Measurements from ENCODE around the gene OSTF1.
A peak's percentile ranks its signal among the peaks of the same experiment; 100 is the strongest.

The OSTF1 gene, protein sequence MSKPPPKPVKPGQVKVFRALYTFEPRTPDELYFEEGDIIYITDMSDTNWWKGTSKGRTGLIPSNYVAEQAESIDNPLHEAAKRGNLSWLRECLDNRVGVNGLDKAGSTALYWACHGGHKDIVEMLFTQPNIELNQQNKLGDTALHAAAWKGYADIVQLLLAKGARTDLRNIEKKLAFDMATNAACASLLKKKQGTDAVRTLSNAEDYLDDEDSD

DNA sequence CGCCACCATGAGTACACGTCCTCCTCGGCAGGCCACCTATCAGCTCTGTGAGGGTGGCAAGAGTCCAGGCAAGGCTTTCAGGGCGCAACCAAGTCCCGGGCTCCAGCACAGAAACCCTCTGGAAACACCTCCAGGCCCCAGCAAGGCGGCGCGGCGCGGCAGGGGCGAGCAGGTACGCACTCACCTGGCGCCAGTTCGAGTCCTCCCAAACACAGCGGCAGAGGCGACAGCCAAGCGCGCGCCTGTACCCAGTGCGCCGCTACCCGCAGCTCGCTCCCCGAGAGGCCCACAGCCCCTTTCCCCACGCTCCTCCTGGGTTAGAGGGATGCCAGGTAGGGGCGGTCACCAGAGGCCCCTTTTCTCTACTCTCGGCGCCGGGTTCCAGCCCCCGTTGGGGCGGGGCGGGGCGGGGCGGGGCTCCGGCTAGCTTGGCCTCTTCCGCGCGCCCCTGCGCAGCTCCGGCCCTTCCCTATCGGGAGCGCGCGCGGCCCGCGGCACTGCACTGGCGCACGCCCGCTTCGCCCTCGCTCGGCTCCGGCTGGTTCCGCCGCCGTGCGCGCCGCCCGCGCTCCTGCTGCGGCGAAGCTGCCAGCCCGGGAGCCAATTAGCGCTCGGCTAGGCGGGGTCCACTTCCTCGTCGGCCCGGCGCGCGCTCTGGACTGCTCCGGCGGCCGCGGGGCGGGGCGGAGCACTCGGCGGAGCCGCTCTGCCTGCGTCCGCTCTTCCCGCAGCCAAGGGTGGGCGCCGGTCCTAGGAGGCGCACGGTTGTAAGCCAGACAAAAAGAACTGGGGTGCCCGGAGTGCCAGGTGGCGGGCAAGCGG, at the start of gene OSTF1, which contains the start of gene NMRK1:
OSTF1 (plus strand) TSS at position 691 of the 822 bp plus-strand sequence. CDS start 179 bp downstream, outside the sequence.
NMRK1 (minus strand) TSS at position 332 of the 822 bp plus-strand sequence. CDS start 5,040 bp downstream, outside the sequence.
- peaks cover 10% of the 10 kb centered on the region for H3K36me3 Mint-ChIP-seq
- peak within 1 kb of the TSS; percentile 91 for H3K4me3 Mint-ChIP-seq
- H3K27ac Mint-ChIP-seq: peak within 1 kb of the TSS; percentile 66
- H3K9me3 Mint-ChIP-seq: no peaks in the 10 kb centered on the region
- H3K27me3 Mint-ChIP-seq: no peaks in the 10 kb centered on the region
- ATAC-seq: peak; percentile 98
- peaks cover 36% of the 10 kb centered on the region for H3K4me1 Mint-ChIP-seq

DNA sequence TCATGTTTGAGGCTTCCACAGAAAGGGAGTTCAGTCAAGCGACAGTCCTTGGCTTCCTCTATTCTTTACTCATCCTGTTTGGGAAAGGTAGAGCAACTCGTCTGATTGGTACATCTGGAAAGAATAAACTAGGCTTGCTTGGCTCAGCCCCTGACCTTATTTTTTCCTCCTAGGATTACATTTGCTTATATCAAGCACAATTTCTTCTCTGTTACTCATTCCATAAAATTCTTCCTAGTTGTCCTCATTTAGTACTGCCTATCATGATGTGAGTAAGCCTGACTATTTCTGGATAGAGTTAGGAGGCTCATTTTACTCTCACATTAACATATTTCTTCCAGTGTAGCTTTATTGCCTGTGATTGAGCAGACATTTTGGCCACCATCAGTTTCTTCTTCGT, 49.3 kb upstream of the OSTF1 start:
- ATAC-seq: no peak
- H3K4me3 Mint-ChIP-seq: no peak overlapping the region
- H3K36me3 Mint-ChIP-seq: no peaks in the 10 kb centered on the region
- peaks cover 10% of the 10 kb centered on the region for H3K4me1 Mint-ChIP-seq
- peak overlapping the region; percentile 34 for H3K27ac Mint-ChIP-seq
- no peaks in the 10 kb centered on the region for H3K27me3 Mint-ChIP-seq
- H3K9me3 Mint-ChIP-seq: no peaks in the 10 kb centered on the region

DNA sequence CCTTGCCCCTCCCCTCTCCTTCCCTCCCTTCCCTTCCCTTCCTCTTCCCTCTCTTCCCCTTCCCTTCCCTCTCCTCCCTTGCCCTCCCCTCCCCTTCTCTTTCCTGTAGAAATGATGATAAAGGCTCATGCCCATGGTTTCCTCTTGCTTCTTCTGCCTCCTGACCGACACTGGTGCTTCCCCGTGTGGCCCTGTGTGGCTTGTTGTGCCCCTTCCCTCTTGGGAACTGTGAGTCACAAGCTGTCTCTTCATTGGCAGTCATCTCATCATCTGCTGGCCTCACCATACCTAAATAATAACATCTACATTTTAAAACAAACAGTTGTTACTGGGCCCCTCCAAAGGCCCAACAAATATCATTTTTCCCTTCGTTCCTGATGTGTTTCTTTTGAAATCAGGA, 48.5 kb upstream of the OSTF1 start:
- H3K4me1 Mint-ChIP-seq: peaks cover 10% of the 10 kb centered on the region
- peak; percentile 76 for ATAC-seq

DNA sequence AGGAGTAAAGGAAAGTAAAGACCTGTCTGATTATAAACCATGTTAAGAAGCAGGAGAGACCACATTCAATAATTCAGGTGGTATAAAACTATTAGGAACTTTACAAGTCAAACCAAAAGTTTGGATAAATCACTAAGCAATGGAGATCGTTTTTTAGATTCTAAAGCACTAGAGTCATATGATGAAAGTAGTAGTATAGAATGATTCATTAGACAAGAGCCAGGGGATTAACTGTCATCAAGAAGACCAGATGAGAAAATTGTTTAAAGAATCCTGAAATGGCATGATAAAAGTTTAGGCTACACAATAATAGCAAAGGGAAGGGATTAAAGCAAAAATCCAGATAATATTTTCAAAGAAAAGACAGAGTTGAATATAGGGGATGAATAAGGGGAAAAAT, 47.3 kb upstream of the OSTF1 start:
- Mint-ChIP-seq H3K27ac (no peak overlapping the region), H3K36me3 (no peaks in the 10 kb centered on the region), H3K4me3 (no peak overlapping the region), H3K9me3 (no peaks in the 10 kb centered on the region), H3K27me3 (peaks cover 15% of the 10 kb centered on the region), H3K4me1 (peaks cover 10% of the 10 kb centered on the region)
- ATAC-seq: no peak

More for the DNA sequence above, 48.5 kb upstream of the OSTF1 start:
- Mint-ChIP-seq H3K27ac (peak overlapping the region; percentile 34), H3K4me3 (no peak overlapping the region), H3K36me3 (no peaks in the 10 kb centered on the region), H3K27me3 (peaks cover 4% of the 10 kb centered on the region), H3K9me3 (no peaks in the 10 kb centered on the region)

DNA sequence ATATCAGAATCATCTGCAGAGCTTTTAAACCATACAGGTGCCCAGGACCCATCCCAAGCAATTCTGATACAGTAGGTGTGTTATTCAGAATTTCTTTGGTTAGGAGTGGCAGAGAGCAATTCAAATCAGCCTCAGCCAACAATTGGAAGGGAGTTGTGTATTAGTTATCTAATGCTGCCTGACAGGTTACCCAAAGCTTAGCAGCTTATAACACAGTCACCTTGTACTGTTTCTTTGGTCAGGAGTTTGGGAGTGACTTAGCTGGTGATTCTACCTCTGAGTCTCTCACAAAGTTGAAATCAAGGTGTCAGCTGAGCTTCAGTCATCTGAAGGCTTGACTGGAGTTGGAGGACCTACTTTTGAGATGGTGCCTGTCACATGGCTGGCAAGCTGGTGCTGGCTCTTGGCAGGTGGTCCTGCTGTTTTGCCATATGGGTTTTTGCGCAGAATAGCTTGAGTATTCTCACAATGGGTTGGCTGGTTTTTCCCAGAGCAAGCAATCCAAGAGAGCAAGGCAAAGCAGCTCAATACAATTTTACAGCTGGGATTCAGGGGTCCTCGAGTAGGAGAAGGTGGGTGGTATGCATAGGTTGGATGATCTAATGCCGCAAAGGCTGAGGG, 41.5 kb upstream of the OSTF1 start:
- H3K4me1 Mint-ChIP-seq: peaks cover 6% of the 10 kb centered on the region
- H3K27me3 Mint-ChIP-seq: peaks cover 15% of the 10 kb centered on the region
- no peak overlapping the region for H3K27ac Mint-ChIP-seq
- H3K4me3 Mint-ChIP-seq: no peak overlapping the region
- H3K36me3 Mint-ChIP-seq: no peaks in the 10 kb centered on the region
- ATAC-seq: no peak
- no peaks in the 10 kb centered on the region for H3K9me3 Mint-ChIP-seq

DNA sequence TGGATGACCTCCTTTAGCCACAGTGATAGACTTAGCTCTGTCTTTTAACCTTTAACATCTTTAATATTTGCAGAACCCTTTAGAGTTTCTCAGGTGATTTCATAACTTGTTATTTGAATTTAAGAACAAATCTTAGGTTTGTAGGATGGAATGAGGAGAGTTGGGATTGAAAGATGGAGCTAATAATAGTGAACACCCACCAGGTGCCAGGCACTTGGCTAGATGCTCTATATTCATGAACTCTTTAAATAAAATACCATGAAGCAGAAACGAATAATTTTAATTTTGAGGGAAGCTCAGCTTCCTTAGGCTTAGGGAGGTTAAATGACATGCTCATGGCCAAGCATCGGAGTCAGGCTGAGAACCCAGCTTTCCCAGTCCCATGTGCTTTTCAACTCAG, 40.8 kb upstream of the OSTF1 start:
- Mint-ChIP-seq H3K4me1 (peaks cover 6% of the 10 kb centered on the region), H3K4me3 (no peak overlapping the region), H3K36me3 (no peaks in the 10 kb centered on the region), H3K27me3 (peaks cover 15% of the 10 kb centered on the region), H3K9me3 (no peaks in the 10 kb centered on the region), H3K27ac (no peak overlapping the region)
- no peak for ATAC-seq

DNA sequence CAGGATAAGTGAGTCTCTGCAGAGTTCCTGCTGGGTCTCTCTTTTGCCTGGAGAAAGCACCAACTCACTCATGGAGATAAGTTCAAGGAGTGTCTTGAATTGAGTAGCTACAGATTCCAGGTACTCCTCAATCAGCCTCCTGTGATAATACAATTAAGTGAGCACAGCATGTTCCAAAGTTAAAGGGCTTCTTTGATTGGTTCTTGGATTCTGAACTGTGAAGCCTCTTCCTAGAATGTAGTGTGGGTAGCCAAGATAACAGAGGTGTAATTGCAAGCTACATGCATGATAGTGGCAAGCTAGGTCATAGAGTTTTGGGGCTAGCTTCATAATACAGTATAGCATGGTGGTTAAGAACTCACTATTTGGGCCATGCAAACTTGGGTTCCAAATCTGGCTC, 37.0 kb upstream of the OSTF1 start:
- peaks cover 23% of the 10 kb centered on the region for H3K4me1 Mint-ChIP-seq
- H3K9me3 Mint-ChIP-seq: no peaks in the 10 kb centered on the region

DNA sequence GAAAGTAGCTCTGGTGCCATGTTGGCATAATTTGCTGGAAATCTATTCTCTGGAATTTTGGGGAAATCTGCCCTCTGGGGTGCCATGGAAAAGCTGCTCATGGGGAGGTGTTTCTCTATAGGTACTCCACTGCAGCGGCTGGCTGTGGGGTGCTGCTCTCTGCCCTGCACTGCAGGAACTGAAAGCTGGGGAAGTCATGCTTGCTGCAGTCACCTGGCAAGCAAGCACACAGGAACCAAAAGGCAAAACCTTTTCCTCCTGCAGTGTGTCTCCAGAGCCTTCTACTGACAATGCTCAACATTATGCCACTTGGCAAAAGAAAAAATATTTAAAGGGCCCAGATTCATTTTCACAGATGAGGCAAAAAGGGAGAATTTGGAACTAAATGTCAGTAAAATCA, 34.4 kb upstream of the OSTF1 start:
- Mint-ChIP-seq H3K27me3 (no peaks in the 10 kb centered on the region), H3K36me3 (no peaks in the 10 kb centered on the region), H3K4me1 (peaks cover 17% of the 10 kb centered on the region), H3K4me3 (peak overlapping the region; percentile 39), H3K9me3 (no peaks in the 10 kb centered on the region), H3K27ac (peak overlapping the region; percentile 31)
- peak; percentile 94 for ATAC-seq

More for the DNA sequence above, 37.0 kb upstream of the OSTF1 start:
- Mint-ChIP-seq H3K4me3 (no peak overlapping the region), H3K27ac (no peak overlapping the region), H3K27me3 (no peaks in the 10 kb centered on the region), H3K36me3 (no peaks in the 10 kb centered on the region)
- ATAC-seq: no peak

DNA sequence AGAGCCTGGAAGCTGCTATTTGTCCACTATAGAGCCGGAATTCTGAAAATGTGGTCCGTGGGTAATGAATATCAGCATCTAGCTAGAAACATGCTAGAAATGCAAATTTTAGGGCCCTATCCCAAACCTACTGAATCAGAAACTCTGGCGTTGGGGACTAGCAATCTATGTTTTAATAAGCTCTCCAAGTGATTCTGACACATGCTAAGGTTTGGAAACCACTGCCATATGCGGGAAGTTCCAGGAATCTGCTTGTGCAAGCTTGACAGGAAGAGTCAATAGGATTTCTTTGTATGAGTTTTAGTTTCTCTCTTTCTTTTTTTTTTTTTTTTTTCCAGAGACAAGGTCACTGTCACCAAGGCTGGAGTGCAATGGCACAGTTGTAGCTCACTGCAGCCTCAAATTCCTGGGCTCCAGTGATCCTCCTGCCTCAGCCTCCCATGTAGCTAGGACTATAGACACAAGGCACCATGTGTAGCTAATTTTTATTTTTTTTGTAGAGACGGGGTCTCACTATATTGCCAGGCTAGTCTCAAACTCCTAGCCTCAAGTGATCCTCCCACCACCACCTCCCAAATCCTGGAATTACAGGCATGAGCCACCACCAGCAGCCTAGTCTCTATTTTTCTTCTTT, 33.8 kb upstream of the OSTF1 start:
- Mint-ChIP-seq H3K27ac (no peak overlapping the region), H3K9me3 (no peaks in the 10 kb centered on the region), H3K27me3 (no peaks in the 10 kb centered on the region), H3K36me3 (no peaks in the 10 kb centered on the region), H3K4me3 (no peak overlapping the region), H3K4me1 (peaks cover 17% of the 10 kb centered on the region)
- no peak for ATAC-seq

DNA sequence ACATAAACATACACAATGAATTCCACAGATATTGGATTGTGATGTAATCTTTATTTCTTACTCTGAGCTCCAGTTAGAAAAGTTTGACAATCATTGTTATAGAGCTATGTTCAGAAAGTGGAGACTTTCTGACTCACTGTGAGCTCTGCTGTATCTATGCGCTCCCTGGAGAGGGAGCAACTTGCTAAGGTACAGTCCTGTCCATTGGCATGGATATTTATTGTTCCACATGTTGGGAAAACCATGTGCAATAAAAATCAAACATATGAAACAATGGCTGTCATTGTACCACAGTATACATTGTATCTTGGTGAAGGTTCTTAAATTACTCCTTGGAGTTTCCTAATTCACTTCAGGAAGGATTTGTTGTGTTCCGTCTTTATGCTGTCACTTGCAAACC, 27.1 kb upstream of the OSTF1 start:
- Mint-ChIP-seq H3K4me3 (no peak overlapping the region), H3K36me3 (no peaks in the 10 kb centered on the region), H3K27me3 (no peaks in the 10 kb centered on the region), H3K27ac (no peak overlapping the region), H3K9me3 (no peaks in the 10 kb centered on the region), H3K4me1 (no peaks in the 10 kb centered on the region)
- no peak for ATAC-seq

DNA sequence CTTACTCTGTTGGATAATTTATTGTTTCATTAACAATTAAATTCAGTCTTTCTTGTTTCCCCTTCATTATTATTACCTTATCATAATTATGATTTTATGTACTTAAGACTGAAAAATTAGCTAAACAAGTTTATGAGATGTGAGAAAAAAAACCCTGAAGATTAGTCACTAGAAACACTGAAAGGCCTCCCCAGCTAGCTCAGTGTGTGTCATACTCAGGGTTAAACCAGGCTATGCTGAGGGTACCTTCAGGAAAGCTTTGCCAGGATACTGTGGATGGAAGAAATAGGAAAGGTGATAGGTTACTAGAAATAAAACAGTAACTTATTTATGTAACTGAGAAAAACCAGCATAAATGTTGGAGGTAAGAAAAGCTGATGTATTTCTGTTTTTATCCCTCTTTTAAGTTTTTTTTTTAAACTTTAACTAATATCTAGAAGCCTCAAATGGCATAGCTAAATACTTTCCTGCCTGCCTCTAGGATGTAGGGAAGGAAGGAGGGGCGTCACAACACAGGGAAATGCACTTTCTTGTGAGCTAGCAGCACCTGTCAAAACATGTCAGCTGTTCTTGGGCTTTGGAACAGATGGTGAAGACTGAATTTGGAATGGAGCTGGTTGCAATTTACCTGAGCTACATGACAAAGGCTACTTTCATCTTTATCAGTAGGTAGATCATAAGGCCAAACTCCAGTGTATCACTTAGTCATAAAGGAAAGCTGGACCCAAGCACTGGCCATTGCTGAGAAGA, 24.6 kb upstream of the OSTF1 start:
- Mint-ChIP-seq H3K4me3 (no peak overlapping the region), H3K27ac (no peak overlapping the region), H3K27me3 (no peaks in the 10 kb centered on the region), H3K9me3 (no peaks in the 10 kb centered on the region), H3K4me1 (no peaks in the 10 kb centered on the region), H3K36me3 (peaks cover 9% of the 10 kb centered on the region)
- ATAC-seq: no peak

DNA sequence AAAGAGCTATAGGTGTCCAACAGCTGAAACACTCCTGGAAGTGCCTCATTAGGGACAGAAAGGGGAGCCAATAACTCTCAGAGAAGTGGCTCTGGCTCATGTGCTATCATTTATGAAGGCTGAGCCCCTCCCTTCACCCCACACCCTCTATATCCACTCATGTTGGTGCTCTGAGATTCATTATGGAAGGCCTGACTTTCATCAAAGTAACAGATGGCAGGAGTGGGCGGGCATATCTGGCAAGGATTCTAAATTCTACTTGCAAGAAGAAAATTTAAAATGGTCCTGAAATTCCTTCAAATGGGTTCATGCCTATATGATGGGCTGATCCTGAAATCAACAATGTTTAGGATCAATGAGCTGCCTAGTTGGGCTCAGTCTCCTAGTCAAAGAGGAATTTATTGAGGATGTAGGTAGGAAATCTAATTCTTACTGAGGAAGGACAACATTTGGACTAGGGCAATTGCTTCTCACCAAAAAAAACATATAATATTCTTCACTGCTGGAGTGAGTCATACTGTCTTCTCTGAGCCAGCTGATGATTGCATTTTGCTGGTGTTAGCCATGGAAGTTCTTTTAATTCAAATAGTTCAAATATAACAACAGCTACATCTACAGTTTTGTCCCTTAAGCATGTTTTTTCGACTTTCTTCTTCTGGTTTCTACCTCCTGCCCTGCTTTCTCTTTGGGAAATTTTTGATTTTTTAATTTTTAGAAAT, 23.8 kb upstream of the OSTF1 start:
- H3K36me3 Mint-ChIP-seq: peaks cover 9% of the 10 kb centered on the region
- H3K27ac Mint-ChIP-seq: no peak overlapping the region
- H3K4me3 Mint-ChIP-seq: no peak overlapping the region
- no peaks in the 10 kb centered on the region for H3K9me3 Mint-ChIP-seq
- ATAC-seq: no peak
- no peaks in the 10 kb centered on the region for H3K4me1 Mint-ChIP-seq
- no peaks in the 10 kb centered on the region for H3K27me3 Mint-ChIP-seq

DNA sequence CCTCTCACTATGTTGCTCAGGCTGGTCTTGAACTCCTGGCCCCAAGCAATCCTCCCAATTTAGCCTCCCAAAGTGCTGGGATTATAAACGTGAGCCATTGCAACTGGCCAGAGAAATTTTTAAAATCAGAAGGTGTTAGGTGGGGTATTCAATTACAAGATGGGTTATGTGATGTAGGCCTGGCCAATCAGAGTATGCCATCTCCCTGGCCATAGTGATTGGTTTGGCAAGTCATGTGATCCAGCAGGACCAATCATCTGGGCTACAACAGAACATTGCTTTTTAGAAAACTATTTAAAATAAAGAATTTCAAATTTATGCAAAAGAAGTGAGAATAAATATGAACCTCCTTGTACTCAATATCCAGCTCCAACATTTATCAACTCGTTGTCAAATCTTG, 22.8 kb upstream of the OSTF1 start:
- H3K4me3 Mint-ChIP-seq: no peak overlapping the region
- no peak for ATAC-seq
- H3K9me3 Mint-ChIP-seq: no peaks in the 10 kb centered on the region
- no peaks in the 10 kb centered on the region for H3K4me1 Mint-ChIP-seq
- peaks cover 9% of the 10 kb centered on the region for H3K36me3 Mint-ChIP-seq
- H3K27me3 Mint-ChIP-seq: no peaks in the 10 kb centered on the region
- no peak overlapping the region for H3K27ac Mint-ChIP-seq

DNA sequence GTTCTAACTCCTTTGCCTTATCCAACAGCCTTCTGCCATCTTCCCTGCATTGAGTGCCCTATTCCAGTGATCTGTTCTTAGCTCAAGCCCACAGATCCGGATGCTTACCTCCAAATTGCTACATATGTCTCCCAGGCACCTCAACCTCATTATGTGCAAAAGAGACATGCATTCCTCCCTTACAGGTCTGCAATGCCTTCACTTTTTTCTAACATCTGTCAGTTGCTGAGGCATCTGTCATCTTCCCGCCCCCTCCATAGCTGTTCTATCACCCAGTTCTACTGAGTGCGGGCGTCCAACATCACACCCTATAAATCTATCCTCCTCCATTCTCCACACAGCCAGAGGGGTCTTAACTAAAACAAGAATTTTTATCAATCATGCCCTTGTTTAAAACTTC, 20.4 kb upstream of the OSTF1 start:
- Mint-ChIP-seq H3K27ac (no peak overlapping the region), H3K4me3 (no peak overlapping the region), H3K4me1 (peaks cover 8% of the 10 kb centered on the region), H3K27me3 (no peaks in the 10 kb centered on the region), H3K9me3 (no peaks in the 10 kb centered on the region), H3K36me3 (peaks cover 9% of the 10 kb centered on the region)
- no peak for ATAC-seq

Measured in stimulated activated memory B cell treated with anti-CD40 and anti-IgM and Interleukin-4, amounts not matched to agents 10 μg/mL and 1 μg/mL and 100 μg/mL, for 72 hours (primary cell).